GM19035 (cell line): ENCODE measurements around the gene JARID2.

Source experiments
- ATAC-seq: cut with Tn5 transposase; IDR thresholded peaks from one replicate; pipeline ENCODE4 v1.9.1; 2021; ENCODE audit not compliant: unreplicated experiment

Gene JARID2

GRCh38 chr6:15264412-15264811 lies 18.5 kb downstream of the JARID2 start:
- no peak for ATAC-seq

- ATAC-seq: no peak
Observed at GRCh38 chr6:15264902-15265761, 19.3 kb downstream of the JARID2 start.

- ATAC-seq: no peak
Observed at GRCh38 chr6:15265787-15266186, 19.9 kb downstream of the JARID2 start.

- ATAC-seq: no peak
Observed at GRCh38 chr6:15266423-15266996, 20.6 kb downstream of the JARID2 start.

DNA sequence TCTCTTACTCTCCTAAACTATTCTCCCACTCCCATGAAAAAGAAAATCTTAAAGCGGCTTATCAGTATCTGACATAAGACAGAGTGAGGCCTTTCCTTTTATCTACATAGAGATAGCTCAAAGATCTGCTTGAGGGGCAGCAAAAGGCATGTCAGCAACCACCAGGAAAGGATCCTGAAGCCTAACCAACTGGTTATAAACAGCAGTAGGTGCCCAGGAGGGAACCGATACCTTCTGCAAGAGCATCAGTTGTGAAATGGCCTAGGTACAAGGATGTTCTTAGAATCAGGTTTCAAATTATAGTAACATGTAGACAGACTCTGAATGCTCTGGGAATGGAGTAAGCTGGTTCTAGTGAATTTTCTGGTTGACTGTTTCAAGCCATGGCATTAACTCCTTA lies 21.4 kb downstream of the JARID2 start:
- ATAC-seq: no peak

- no peak for ATAC-seq
Observed at GRCh38 chr6:15268137-15268908, 22.5 kb downstream of the JARID2 start.

GRCh38 chr6:15269011-15269410 lies 23.1 kb downstream of the JARID2 start:
- ATAC-seq: no peak

GRCh38 chr6:15269619-15270018 lies 23.8 kb downstream of the JARID2 start:
- ATAC-seq: no peak

DNA sequence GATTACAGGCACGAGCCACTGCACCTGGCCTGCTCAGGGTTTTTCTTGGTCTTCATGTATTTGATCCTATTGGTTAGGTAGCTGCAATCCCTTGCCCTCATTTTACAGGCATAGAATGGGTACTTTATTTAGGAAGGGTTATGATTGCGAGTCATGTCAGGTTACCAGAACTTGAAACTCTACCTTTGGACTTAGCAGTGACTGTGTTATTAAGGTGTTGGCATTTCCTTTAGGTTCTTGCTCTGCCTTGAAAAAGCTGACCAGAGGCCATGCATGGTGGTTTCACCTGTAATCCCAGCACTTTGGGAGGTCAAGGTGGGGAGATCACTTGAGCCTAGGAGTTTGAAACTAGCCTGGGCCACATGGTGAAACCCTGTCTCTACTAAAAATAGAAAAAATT lies 24.5 kb downstream of the JARID2 start:
- no peak for ATAC-seq

DNA sequence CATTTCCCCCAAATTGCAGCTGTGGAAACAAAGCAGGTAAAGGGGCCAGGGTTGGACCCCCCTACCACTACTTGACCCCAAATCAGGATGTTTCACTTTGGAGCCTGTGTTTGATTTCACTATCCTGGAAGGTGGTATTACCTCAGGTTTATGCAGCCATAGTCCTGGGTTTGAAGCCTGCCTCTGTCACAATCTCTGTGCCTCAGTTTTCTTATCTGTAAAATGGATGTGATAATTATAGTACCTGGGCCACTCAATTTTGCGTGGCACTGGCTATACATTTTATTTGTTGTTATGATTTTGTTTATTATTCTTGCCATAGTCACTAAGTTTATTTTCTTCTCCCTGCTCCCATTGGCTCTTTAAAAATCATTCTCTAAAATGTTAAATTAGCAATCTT lies 26.7 kb downstream of the JARID2 start:
- ATAC-seq: no peak

- ATAC-seq: no peak
Observed at GRCh38 chr6:15274692-15275387, 29.0 kb downstream of the JARID2 start.

DNA sequence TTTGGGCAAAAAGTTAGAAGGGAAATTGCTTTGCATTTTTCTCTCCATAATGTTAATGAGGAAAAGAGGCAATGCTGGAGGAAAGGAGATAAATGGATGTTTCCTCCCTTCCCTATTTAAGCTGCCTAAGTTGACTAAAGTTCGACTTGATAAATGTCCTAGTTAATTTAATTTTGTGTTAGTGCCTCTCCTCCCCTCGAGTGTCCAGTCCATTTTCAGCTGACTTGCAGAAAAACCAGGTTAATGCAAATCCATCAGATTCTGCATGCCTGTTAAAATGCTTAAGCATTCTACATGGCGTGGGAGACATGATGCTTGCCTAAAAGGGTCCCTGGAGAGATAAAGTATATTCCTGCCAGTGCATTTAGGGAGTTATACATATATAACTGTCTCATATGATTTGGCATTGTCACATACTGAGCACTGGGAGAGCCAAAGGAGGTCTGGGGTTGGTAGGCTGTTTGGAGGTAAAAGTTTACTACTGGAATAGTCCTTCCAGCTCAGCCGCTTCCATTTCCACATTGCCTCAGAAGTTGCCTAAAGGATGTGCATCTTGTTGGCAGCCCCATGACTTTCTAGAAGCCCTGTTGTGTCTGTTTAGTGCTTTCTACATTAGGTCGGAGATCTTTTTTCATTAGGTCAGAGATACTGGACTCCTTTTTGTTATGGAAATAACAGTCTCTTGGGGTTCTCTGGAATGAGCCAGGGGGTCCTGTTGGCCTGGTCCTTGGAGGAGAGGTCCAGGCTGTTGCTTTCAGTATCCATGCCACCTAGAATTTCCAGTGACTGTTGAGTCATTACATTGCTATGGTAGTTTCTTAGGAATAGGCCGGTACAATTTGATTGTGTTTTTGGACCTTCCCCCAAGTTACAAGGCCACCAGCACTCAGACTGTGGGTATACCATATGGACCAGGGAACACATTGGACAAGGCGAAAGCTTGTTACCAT lies 30.4 kb downstream of the JARID2 start:
- ATAC-seq: no peak

DNA sequence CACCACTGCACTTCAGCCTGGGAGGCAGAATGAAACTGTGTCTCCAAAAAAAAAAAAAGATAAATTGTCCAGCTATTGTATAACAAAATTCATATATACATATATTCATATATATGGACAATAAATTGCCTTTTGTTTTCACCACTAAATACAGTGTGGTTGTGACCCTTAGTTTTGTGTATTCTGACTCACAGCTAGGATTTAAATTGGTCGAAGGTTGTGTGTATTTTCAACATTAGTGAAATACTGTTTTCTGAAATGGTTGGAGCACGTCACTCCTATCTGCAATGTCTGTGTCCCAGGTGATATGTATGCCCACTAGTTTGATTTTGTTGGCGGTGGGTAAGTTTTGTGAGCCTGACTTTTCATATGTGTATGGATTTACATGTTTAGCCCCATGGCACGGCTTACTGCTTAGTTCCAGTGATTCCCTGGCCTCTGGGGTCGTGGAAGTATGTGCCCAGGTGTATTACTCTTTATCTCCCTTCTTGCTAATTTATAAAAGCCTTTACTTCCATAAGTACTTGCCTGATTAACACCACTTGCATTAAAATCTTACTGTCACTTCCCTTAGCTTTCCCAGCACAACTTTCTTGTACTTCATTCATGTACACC lies 33.3 kb downstream of the JARID2 start:
- no peak for ATAC-seq

- no peak for ATAC-seq
Observed at GRCh38 chr6:15280028-15280427, 34.2 kb downstream of the JARID2 start.

DNA sequence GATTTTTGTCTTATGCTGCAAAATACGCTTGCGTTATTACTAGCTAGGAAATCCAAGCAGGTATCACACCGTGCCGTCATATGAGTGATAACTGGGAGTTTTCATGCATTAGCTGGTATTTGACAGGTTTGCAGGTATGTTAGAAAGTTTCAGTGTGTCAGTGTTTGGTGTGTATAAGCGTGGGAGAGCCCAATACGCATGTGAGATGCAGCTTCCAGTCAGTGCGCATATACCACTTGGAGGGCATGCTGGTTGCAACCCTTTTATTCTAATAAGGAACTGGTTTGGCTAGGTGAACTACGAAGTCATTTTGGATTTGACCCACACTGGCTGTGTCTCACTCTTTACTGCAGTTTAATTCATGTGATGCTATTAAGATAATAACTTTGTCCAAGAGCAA lies 35.1 kb downstream of the JARID2 start:
- no peak for ATAC-seq

DNA sequence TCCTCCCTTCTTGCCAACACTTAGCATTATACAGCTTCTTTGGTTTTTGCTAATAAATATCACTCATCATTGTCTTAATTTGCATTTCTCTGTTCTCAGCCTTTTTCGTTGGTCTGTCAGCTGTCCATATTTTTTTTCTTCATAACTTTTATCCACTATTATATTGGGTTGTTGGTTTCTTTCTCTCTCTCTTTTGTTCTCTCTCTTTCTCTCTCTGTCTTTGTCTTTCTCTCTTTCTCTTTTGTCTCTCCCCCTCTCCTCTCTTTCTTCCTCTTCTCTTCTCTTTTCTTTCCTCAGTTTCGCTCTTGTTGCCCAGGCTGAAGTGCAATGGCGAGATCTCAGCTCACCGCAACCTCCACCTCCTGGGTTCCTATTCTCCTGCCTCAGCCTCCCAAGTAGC lies 36.5 kb downstream of the JARID2 start:
- no peak for ATAC-seq

- ATAC-seq: no peak
Observed at GRCh38 chr6:15283986-15284361, 38.1 kb downstream of the JARID2 start.

DNA sequence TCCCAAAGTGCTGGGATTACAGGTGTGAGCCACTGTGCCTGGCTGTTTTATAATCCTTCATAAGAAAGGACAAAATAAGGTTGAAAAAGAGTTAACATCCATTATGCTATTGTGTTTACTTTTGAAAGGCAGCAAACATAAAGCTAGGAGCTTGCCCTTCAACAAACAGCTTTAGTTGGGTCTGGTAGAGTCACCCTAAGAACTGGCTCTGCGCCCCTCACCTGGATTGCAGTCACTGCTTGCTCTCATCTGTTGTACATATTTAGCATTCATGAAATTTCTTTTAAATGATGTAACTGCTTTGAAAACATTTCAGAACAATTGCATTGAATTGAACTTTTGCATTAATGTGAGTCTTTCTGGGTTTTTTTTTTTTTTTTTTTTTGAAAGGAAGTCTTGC lies 38.9 kb downstream of the JARID2 start:
- no peak for ATAC-seq

GRCh38 chr6:15285682-15286294 lies 39.9 kb downstream of the JARID2 start:
- ATAC-seq: no peak
